ENCODE measurements around the gene MCOLN1.

DNA sequence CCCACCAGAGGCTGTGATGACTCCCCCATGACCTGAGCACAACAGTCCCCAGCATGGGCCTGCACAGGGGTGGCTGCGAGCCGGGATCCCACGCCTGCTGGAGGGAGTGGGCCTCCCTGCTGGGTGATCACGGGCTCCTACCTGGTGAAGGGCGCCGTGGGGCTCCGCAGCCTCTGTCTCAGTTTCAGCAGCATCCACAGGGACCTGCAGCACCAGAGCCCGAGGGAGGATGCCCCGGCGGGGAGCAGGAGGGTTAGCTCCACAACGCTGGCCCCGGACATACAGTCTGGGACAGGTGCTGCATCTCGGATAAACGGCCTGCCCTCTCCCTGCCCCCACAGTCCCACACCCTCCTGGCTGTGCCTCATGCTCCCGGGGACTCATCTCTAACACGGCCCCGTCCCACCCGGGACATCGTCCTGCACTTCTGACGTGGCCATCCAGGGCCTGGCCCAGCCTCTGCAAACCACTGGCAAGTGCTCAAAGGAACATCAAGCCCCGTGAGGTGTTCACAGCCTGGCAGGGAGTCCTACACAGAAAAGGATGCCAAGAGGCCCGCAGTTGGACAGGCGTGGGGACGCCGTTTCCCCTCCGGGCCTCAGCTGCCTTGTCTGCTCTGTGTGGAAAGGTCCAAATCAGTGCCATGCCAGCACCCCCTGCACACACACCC, 44.1 kb upstream of the MCOLN1 start:
- TF ChIP-seq, protein P1, sequence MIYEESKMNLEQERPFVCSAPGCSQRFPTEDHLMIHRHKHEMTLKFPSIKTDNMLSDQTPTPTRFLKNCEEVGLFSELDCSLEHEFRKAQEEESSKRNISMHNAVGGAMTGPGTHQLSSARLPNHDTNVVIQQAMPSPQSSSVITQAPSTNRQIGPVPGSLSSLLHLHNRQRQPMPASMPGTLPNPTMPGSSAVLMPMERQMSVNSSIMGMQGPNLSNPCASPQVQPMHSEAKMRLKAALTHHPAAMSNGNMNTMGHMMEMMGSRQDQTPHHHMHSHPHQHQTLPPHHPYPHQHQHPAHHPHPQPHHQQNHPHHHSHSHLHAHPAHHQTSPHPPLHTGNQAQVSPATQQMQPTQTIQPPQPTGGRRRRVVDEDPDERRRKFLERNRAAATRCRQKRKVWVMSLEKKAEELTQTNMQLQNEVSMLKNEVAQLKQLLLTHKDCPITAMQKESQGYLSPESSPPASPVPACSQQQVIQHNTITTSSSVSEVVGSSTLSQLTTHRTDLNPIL (CRISPR knock-in tag; IDR thresholded peaks at IDR 0.05; ENCODE audit: low read depth), result no peak
- no peak for TF ChIP-seq ARNTL (CRISPR knock-in tag; IDR thresholded peaks at IDR 0.05; ENCODE audit: borderline replicate concordance, low read depth)
- TF ChIP-seq ESRRG (CRISPR knock-in tag; IDR thresholded peaks at IDR 0.05), result no peak
- TF ChIP-seq, protein P2, sequence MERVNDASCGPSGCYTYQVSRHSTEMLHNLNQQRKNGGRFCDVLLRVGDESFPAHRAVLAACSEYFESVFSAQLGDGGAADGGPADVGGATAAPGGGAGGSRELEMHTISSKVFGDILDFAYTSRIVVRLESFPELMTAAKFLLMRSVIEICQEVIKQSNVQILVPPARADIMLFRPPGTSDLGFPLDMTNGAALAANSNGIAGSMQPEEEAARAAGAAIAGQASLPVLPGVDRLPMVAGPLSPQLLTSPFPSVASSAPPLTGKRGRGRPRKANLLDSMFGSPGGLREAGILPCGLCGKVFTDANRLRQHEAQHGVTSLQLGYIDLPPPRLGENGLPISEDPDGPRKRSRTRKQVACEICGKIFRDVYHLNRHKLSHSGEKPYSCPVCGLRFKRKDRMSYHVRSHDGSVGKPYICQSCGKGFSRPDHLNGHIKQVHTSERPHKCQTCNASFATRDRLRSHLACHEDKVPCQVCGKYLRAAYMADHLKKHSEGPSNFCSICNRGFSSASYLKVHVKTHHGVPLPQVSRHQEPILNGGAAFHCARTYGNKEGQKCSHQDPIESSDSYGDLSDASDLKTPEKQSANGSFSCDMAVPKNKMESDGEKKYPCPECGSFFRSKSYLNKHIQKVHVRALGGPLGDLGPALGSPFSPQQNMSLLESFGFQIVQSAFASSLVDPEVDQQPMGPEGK (CRISPR knock-in tag; IDR thresholded peaks at IDR 0.05; ENCODE audit: borderline replicate concordance), result no peak
- TF ChIP-seq, protein P3, sequence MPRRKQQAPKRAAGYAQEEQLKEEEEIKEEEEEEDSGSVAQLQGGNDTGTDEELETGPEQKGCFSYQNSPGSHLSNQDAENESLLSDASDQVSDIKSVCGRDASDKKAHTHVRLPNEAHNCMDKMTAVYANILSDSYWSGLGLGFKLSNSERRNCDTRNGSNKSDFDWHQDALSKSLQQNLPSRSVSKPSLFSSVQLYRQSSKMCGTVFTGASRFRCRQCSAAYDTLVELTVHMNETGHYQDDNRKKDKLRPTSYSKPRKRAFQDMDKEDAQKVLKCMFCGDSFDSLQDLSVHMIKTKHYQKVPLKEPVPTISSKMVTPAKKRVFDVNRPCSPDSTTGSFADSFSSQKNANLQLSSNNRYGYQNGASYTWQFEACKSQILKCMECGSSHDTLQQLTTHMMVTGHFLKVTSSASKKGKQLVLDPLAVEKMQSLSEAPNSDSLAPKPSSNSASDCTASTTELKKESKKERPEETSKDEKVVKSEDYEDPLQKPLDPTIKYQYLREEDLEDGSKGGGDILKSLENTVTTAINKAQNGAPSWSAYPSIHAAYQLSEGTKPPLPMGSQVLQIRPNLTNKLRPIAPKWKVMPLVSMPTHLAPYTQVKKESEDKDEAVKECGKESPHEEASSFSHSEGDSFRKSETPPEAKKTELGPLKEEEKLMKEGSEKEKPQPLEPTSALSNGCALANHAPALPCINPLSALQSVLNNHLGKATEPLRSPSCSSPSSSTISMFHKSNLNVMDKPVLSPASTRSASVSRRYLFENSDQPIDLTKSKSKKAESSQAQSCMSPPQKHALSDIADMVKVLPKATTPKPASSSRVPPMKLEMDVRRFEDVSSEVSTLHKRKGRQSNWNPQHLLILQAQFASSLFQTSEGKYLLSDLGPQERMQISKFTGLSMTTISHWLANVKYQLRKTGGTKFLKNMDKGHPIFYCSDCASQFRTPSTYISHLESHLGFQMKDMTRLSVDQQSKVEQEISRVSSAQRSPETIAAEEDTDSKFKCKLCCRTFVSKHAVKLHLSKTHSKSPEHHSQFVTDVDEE (CRISPR knock-in tag; IDR thresholded peaks at IDR 0.05), result no peak
- TF ChIP-seq TCF4 (CRISPR knock-in tag; IDR thresholded peaks at IDR 0.05; ENCODE audit: borderline replicate concordance), result no peak
- no peak for TF ChIP-seq TOX (CRISPR knock-in tag; IDR thresholded peaks at IDR 0.05; ENCODE audit: borderline replicate concordance)
- no peak for TF ChIP-seq GLIS3 (CRISPR knock-in tag; IDR thresholded peaks at IDR 0.05)
- TF ChIP-seq OSR1 (CRISPR knock-in tag; IDR thresholded peaks at IDR 0.05), result no peak
- no peak for TF ChIP-seq ZFP3 (CRISPR knock-in tag; IDR thresholded peaks at IDR 0.05)
